GM18508 (cell line): Measurements from ENCODE around the gene ZNF76.

ENCODE experiments used
- ATAC-seq: cut with Tn5 transposase; IDR thresholded peaks from one replicate; pipeline ENCODE4 v1.9.1; 2021; ENCODE audit warnings: moderate number of reproducible peaks; ENCODE audit not compliant: insufficient read depth, unreplicated experiment

Gene ZNF76

DNA sequence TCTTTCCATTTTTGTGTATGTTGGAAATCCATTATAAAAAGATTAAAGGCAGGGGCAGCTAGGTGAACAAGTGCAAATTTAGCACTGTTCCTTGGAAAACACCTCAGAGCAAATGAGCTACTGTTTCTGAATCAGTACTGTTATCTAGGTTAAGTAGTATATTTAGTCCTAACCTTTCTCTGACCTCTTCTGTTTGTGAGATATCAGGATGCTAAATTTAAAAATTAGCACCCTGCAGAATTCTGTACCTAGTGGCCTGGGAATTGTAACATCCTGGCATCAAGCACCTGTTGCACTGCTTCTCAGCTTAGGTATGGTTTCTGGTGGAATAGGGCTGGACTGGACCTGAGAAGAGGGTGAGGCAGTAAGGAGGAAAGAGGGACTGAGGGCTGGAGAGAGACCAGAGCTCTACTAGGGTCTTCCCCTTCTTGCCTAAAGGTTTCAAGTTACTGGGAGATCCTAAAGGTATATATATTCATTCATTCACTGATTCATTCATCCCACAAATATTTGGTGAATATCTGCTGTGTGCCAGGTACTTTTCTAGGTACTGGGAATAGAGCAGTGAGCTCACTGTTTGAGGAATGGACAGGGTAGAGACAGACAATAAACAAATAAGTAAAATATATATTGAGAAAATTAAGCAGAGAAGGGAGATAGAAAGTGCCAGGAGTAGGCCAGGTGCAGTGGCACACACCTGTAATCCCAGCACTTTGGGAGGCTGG is 5.2 kb downstream of the ZNF76 start:
- ATAC-seq, result no peak

DNA sequence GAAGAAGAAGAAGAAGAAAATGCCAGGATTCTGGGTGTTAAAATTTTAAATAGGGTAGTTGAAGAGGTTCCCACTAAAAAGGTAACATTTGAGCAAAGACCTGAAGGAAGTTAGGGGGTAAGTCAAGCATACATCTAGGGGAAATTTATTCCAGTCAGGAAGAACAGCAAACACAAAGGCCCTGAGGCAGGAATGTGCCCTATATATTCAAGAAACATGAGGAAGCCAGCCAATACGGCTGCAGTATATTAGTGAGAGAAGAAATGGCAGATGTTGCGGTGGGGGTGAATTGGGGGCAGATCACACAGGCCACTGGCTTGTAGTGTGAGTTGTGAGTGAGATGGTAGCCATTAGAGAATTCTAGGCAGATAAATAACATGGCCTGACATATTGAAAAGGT is 6.0 kb downstream of the ZNF76 start:
- ATAC-seq, result no peak

DNA sequence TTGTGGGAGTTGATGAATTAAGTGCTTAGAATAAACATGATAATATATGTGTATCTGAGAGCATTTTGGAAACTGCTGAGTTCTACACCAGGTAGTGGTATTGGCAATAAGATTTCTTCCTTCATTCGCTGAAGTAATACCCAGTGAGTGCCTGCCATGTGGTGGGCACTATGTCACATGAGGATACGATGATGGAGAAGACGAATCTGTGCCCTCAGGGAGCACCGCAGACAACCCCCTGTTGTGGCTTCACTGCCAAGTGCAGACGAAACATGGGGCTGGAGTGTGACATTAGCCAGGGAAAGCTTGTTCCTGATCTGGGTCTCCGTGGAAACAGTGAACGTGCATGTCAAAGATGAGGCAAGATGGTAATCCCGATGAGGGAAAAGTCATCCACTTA is 7.9 kb downstream of the ZNF76 start:
- no peak for ATAC-seq

DNA sequence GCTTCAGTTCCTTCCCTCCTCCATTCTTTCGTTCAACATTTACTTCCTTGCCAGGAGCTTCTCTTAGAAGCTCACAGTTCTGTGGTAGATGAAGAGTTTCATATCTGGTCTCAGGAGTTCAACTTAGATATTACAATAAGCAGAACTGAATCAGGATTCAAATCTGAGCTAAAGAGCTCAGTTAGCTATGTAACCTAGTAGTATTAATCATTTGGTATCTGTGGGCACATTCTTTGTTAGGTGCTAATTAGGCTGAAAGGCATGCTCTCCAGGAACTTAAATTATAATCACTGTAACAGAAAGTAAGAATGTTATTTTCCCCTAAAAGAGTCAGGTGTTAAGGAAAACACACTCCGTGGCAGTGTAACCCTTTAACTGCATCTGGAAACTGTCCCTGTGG is 8.4 kb downstream of the ZNF76 start:
- ATAC-seq, result no peak

DNA sequence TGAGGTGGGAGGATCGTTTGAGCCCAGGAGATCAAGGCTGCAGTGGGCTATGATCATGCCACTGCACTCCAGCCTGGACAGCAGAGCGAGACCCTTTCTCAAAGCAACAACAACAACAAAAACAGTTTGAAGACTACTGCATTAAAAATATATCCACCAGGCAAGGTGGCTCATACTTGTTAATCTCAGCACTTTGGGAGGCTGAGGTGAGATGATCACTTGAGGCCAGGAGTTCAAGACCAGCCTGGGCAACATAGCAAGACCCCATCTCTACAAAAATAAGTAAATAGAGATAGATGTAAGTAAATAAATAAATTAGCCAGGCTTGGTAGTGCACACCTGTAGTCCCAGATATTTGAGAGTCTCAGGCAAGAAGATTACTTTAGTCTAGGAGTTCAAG is 12.5 kb downstream of the ZNF76 start:
- ATAC-seq, result no peak

DNA sequence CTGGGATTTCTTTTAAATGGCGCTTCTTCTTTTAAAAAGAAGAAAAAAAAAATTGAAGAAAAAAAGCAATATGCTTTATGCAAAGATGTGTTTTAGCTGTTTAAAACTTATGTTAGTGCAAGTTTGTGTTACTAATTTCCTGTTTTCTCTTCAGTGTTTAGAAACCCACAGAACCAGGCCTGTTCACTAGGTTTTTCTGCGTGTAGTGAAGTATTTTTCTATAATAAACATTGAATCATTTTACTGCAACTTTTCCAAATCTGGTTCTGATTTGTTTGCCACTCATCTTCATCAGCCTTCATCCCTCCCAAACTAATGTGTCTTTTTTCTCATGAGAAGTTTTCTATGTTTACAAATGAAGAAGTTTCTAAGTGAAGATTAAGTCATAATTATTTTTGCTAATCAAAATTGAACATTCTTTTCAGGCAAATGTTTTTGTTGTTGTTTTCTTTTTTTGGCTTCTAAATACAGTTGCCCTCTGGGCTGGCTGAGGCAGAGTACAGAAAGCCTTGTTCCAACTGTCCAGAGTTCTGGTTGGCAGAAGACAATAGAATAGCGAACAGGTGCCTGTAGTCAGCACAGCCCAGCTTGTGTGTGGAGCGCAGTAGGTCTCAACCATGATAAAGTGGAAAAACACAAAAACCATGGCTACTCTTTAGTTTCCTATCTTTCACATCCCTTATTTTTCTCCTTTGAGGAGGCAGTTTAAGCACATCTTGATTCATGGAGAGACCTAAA is 14.5 kb downstream of the ZNF76 start:
- no peak for ATAC-seq

DNA sequence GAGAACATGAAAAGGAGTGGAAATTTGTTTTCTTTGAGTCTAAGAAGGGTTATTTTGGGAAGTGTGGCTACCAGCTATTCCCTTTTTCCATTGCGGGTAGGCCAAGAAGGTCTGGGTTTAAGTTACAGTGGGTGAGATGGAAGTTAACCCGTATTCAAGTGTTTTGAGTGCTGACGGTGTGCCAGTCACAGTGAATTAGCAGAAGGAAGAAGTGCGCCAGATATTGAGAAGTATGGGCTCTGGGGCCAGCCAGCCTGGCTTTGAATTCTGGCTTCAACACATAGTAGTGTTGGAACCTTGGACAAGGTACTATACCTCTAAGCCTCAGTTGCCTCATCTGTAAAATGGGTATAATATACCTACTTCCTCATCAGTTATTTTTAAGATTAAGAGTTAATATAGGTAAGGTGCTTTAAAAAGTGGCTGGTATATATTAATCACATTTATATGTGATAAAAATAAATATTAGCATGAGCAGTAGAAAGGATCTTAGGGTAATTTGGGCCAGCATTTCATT is 16.3 kb downstream of the ZNF76 start:
- ATAC-seq, result no peak

DNA sequence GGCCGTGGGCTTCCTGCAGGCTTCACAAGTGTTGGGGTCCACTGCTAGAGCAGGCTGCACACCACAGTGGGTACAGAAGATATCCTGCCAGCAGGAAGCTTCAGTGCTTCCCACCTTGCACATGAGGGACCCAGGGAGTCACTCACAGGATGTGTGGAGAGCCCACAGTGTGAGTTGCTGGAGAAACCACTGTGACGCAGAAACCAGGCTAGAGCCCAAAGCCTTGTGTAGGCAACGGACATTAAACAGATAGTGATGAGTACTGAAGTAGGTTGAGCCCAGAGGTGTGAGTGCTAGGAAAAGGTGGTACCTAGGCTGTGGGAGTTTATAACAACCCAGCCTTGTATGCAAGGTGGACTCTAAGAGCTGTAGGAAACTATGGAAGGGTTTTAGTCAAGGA is 19.2 kb downstream of the ZNF76 start:
- ATAC-seq, result no peak

DNA sequence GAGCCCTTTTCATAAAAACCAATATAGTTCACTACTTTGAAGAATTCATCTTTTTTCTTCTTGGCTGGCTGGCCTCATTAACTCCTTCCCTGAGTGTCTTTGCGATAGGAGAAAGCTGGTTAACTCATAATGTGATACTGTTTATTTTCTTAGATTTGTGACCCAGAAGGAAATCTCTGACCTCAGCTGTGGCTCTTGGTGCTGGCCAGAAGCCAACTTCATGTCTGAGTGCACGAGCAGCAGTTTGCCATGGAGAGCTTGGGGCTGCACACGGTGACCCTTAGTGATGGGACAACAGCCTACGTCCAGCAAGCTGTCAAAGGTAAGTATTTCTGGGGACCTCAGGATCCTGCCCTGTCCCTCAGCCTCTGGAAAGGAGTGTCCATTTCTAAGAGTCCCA is 21.4 kb downstream of the ZNF76 start:
- no peak for ATAC-seq

DNA sequence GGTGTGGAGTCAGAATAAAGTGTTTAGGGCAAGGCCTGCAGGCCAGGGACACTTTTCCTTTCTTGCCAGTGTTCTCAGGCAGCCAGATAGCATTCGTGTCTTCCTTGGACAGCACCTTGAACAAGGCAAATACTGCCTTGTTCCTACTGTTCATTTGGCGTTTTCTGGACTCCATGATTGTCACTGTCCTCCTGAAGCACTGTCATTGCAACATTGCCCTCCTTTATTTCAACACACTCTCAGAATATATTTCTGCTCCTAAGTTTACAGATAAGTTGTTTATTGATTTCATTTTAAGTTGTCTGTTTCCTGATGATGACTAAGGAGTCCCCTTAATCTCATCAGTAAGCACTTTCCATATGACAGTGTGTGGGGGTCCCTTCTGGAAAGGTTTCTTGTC is 22.9 kb downstream of the ZNF76 start:
- ATAC-seq, result no peak

DNA sequence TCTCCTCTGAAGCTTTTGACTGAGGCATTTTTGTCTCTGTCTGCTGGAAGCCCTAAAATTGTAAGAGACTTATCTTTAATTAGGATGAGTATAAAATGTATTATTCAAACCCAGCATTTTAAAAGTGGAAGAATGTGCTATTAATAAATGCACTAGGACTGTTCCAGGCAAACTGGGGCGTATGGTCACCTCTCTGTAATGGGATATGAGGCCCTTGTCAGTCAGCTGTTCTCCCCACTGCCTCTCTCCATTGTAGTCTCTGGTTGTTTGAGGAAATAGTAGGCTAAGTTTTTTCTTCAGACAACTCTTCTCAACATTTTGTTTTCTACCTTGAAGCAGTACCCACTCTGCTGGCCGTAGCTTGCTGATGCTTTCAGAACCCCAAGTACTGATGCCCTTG is 23.8 kb downstream of the ZNF76 start:
- ATAC-seq, result no peak

DNA sequence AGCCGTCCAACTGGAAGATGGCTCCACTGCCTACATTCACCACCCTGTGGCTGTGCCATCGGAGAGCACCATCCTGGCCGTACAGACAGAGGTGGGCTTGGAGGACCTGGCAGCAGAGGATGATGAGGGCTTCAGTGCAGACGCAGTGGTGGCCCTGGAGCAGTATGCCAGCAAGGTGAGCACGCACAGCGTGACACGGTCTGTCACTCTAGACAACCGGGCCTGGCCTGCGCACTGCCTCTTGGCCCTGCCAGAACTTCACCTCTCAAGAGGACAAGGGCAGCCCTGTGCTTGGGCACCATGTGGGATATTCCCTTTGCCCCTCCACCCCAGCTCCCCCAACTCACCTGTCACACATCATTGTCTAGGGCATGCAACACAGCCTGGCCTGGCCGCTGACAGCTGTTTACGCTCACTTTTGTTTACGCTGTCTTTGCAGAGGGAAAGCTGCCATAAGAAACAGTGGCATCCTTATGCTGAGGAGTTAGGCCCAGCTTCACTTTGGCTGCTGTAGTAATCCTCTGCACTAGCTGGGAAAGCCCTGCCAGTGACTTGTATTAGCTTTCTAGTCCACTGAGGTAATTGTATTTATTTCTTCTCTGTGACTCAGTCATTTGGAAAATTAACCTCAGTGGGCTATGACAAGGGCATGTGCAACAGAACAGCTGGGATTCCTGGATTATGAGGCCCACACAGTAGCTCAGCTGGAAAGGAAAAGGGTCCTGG is 28.3 kb downstream of the ZNF76 start:
- ATAC-seq, result no peak

DNA sequence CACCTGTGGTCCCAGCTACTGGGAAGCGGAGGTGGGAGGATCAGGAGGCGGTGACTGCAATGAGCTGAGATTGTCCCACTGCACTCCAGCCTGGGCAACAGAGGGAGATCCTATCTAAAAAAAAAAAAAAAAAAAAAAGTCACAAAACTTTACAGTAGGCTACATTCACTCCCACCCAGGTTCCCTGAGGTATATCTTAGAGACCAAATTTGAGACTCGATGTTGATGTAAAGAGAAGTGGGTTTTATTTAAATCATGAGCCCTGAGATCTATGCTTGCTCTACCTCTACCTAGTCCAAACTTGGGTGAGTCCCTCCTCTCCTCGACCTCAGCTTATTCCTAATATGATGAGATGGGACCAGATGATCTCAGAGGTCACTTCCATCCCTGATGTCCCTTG is 29.3 kb downstream of the ZNF76 start:
- ATAC-seq, result no peak

DNA sequence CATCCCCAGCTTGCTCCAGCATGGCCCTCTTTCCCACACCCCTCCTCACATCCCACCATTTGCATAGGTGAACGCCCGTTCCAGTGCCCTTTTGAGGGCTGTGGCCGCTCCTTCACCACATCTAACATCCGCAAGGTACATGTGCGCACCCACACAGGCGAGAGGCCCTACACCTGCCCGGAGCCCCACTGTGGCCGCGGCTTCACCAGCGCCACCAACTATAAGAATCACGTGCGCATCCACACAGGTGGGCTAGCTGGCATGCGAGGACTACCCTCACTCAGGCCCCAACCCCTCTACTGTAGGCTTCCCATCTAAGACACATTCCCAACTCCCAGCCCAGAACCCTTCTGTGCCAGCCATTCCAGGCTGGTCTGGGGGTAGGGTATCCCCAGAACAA is 32.0 kb downstream of the ZNF76 start:
- ATAC-seq, result no peak

DNA sequence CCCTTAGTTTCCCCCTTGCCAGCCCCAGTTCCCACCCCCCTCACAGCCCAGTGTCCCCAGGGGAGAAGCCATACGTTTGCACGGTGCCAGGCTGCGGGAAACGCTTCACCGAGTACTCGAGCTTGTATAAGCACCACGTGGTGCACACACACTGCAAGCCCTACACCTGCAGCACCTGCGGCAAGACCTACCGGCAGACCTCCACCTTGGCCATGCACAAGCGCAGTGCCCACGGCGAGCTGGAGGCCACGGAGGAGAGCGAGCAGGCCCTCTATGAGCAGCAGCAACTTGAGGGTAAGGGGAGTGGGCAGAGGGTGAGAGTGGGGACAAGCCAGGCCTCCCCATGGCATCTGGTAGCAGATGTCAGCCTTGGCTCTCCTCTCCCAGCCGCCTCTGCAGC is 33.0 kb downstream of the ZNF76 start:
- no peak for ATAC-seq

DNA sequence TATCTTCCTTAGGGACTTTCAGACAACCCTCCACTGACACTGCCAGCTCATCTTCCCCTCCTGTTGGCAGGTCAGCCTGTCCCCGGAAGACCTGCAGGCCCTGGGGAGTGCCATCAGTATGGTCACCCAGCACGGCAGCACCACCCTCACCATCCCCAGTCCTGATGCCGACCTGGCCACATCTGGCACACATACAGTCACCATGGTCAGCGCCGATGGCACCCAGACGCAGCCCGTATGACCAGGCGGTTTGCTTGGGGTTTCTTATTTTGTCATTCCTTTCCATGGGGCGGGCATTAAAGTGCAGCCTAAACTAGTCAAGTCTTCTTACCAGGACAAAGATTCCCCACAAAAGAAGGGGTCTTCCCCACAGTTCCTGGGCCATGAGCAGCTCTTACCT is 34.1 kb downstream of the ZNF76 start:
- no peak for ATAC-seq

DNA sequence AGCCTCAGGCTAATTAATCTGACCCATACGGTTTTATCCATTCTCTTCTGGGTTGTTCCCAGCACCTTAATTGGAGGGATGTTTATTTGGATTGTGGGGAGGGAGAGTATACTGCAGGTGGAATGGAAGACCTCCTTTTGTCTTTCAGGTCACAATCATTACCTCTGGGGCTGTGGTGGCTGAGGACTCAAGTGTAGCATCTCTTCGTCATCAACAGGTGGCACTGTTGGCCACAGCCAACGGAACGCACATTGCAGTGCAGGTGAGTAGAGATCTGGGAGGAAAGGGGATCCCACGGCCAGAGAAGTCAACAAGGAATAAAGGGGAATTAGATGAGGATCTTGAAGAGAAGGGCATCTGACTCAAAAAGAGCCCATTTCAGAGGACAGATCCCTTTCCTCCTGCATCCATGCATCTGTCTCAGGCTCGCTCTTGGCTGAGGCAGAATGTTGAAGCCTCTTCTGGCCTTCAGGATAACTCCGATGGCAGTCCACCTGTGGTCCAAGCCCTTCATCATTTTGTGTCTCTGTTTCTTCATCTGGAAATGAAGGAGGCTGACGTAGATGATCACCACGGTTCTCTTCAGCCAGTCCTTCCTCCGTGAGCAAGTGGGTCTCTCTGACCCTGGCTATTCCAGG is 34.9 kb downstream of the ZNF76 start:
- ATAC-seq, result no peak

DNA sequence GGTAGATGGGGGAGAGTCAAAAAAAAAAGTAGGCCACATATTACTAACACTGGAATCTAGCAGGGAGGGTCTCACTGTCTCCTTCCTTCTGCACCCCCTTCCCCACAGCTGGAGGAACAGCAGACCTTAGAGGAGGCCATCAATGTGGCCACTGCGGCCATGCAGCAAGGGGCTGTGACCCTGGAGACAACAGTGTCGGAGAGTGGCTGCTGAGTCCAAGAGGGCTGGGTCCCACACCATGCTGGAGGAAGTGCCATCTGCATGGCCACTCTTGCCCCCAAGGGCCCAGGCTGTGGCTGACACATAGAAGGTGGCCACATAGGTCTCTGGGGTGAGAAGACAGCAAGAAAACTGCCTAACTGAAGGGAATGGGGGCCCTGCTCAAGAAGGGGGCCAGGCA is 35.5 kb downstream of the ZNF76 start:
- ATAC-seq, result no peak

DNA sequence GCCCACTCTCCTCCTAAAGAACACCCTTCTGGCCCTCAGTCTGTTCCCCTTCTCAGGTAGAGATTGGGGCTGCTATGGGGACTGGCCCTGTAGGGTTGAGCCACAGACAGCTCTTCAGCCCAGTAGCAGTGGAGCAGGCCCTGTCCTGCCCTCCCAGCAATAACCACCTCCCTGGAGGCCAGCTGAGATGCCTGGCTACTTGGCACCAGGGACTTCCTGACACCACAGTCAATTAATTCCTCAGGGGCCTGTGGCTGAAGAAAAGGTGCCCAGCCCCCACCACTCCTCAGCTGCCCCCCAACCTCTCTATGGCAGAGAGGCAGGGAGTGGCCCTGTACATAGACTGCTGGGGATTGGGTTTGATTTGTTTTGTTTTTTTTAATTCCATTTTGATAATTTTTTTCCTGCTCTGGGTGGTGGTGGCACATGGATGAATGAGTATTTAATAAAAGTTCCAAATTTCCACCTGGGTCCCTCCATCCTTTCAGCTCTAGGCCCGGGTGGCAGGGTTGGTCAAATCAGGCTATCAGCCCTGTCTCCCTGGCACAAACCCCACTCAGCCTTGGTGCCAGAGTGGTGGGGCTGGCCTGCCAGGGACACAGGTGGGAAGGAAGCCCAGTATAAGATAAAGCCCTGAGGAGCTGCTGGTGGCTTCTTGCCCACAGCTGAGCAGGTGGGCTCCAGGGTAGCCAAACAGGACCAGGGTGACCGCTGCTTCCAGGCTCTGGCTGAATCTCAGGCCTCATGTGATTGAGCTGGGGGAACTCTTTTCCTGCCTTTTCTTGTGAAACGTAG is 36.2 kb downstream of the ZNF76 start:
- ATAC-seq, result no peak
